Fibroblast of lung (primary cell): ENCODE measurements around the gene GABRB3. TPM values are rescaled to one million over a fixed set of nuclear protein-coding genes. Genes with fewer than 3 reads are reported as not detected.

ENCODE experiments used
- DNase-seq, 2 donors: peaks; one replicate each; pipeline versions ENCODE4 v3.0.0 to v3.0.0-alpha.2; 2010; ENCODE audit warnings: low read depth in 2 of 2
- H2AFZ ChIP-seq: 2 replicates; pipeline ENCODE4 v1.5.1; 2012; ENCODE audit warnings: low read length, control low read depth, inconsistent platforms
- H3K27ac ChIP-seq: 2 replicates; pipeline ENCODE4 v1.5.1; 2011; ENCODE audit warnings: low read length, control low read depth; ENCODE audit not compliant: insufficient read depth
- H3K27me3 ChIP-seq: 2 replicates; pipeline ENCODE4 v1.5.1; 2011; ENCODE audit warnings: mild to moderate bottlenecking, low read length; ENCODE audit not compliant: control insufficient read depth, insufficient read depth
- H3K36me3 ChIP-seq: 2 replicates; pipeline ENCODE4 v1.5.1; 2011; ENCODE audit warnings: low read length; ENCODE audit not compliant: control insufficient read depth, insufficient read depth
- H3K4me1 ChIP-seq: 2 replicates; pipeline ENCODE4 v1.5.1; 2011; ENCODE audit warnings: low read length; ENCODE audit not compliant: control insufficient read depth, insufficient read depth; ENCODE audit errors: extremely low read depth
- H3K4me2 ChIP-seq: 2 replicates; pipeline ENCODE4 v1.5.1; 2011; ENCODE audit warnings: low read length, control low read depth; ENCODE audit not compliant: insufficient read depth; ENCODE audit errors: extremely low read depth
- H3K4me3 ChIP-seq, 4 experiments: fragments of 200-600 bp in 1 of 4; sonication (generic) in 1 of 4; replicated peaks in 1 of 4; 2 replicates each; pipeline ENCODE4 v1.5.1; 2011 to 2016; ENCODE audit warnings: low read length in 4 of 4, low read depth in 3 of 4, mild to moderate bottlenecking in 3 of 4, control low read depth in 2 of 4, inconsistent platforms in 1 of 4, mixed read lengths in 1 of 4; ENCODE audit not compliant: insufficient read depth in 1 of 4; ENCODE audit errors: control extremely low read depth in 1 of 4
- H3K79me2 ChIP-seq: 2 replicates; pipeline ENCODE4 v1.5.1; 2012; ENCODE audit warnings: mild to moderate bottlenecking, low read length, inconsistent platforms; ENCODE audit not compliant: control insufficient read depth, insufficient read depth
- H3K9ac ChIP-seq: 2 replicates; pipeline ENCODE4 v1.5.1; 2011; ENCODE audit warnings: mild to moderate bottlenecking, low read length, control low read depth; ENCODE audit not compliant: insufficient read depth
- H3K9me3 ChIP-seq: 2 replicates; pipeline ENCODE4 v1.5.1; 2012; ENCODE audit warnings: low read depth, low read length; ENCODE audit not compliant: control insufficient read depth, insufficient read depth
- H4K20me1 ChIP-seq: 2 replicates; pipeline ENCODE4 v1.5.1; 2011; ENCODE audit warnings: low read length; ENCODE audit not compliant: control insufficient read depth, insufficient read depth; ENCODE audit errors: extremely low read depth
- EZH2 ChIP-seq: IDR thresholded peaks from 2 replicates; pipeline ENCODE4 v1.5.1; 2012; ENCODE audit warnings: low read length, control low read depth, mild to moderate bottlenecking; ENCODE audit errors: missing control alignments
- polyA plus RNA-seq, 2 donors: library from polyadenylated mRNA; depleted of rRNA in 1 of 2; stranded (reverse) in 1 of 2; unstranded in 1 of 2; fragments of >200 nt; gene quantifications; 2 replicates each; pipeline ENCODE4 v1.2.1, GENCODE V29; 2011 to 2012; ENCODE audit warnings: missing spikeins in 1 of 2
- total RNA-seq: library from RNA; depleted of rRNA; stranded (reverse); fragments of >200 nt; gene quantifications from 2 replicates; pipeline ENCODE4 v1.2.1, GENCODE V29; 2014
- TF ChIP-seq, protein P1 (sequence below), 2 donors: IDR thresholded peaks in 1 of 2; conservative IDR thresholded peaks in 1 of 2; 1 replicate in 1 of 2; 2 replicates in 1 of 2; pipeline ENCODE4 v1.5.1; 2011 to 2012; ENCODE audit warnings: low read length in 2 of 2, control low read depth in 1 of 2, inconsistent platforms in 1 of 2, low read depth in 1 of 2, mild to moderate bottlenecking in 1 of 2

Gene GABRB3
- total and polyA plus RNA-seq, 2 donors (not counting 1 experiment from before 2014, with no cell fraction given) = 1.1 to 1.5 TPM

GRCh38 chr15:26628071-26628470 is 144.8 kb downstream of the GABRB3 start:
- no peaks in the 10 kb centered on the region for H3K79me2 ChIP-seq
- no peaks in the 10 kb centered on the region for H4K20me1 ChIP-seq
- no peak overlapping the region for H2AFZ ChIP-seq
- H3K4me1 ChIP-seq = no peaks in the 10 kb centered on the region
- no peak overlapping the region for H3K4me2 ChIP-seq
- no peak for DNase-seq
- H3K27me3 ChIP-seq = no peaks in the 10 kb centered on the region
- peak overlapping the region in 1 of 4 experiments; percentile 47 for H3K4me3 ChIP-seq
- TF ChIP-seq, protein P1, sequence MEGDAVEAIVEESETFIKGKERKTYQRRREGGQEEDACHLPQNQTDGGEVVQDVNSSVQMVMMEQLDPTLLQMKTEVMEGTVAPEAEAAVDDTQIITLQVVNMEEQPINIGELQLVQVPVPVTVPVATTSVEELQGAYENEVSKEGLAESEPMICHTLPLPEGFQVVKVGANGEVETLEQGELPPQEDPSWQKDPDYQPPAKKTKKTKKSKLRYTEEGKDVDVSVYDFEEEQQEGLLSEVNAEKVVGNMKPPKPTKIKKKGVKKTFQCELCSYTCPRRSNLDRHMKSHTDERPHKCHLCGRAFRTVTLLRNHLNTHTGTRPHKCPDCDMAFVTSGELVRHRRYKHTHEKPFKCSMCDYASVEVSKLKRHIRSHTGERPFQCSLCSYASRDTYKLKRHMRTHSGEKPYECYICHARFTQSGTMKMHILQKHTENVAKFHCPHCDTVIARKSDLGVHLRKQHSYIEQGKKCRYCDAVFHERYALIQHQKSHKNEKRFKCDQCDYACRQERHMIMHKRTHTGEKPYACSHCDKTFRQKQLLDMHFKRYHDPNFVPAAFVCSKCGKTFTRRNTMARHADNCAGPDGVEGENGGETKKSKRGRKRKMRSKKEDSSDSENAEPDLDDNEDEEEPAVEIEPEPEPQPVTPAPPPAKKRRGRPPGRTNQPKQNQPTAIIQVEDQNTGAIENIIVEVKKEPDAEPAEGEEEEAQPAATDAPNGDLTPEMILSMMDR (conservative IDR thresholded peaks at IDR 0.05 in 1 of 2, IDR thresholded peaks at IDR 0.05 in 1 of 2; ENCODE audit: low read depth in 1 of 2, low read length in 2 of 2) = no peak
- no peak for TF ChIP-seq EZH2
- H3K27ac ChIP-seq = no peak overlapping the region
- H3K9me3 ChIP-seq = no peaks in the 10 kb centered on the region
- H3K9ac ChIP-seq = no peak overlapping the region
- no peaks in the 10 kb centered on the region for H3K36me3 ChIP-seq

DNA sequence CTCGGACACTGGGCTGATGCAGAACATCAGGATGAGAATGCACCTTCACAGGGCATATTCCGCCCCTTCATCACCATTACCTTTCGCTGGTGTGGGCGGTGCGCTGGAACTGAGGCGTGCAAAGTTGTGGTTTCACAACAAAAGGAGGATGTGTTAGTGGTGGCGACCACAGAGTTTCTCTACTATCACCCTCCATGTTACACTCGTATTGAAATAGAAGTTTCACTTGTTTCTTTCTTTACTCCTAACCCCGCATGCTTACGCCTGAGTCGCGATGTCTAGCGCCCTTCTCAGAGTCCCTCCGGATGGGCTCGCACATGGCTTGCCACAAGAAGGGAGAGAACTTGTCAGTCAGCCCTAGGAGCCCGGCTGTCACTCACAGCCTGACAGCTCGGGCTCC is 148.7 kb downstream of the GABRB3 start:
- no peaks in the 10 kb centered on the region for H3K79me2 ChIP-seq
- TF ChIP-seq, protein P1 (conservative IDR thresholded peaks at IDR 0.05 in 1 of 2, IDR thresholded peaks at IDR 0.05 in 1 of 2; ENCODE audit: low read depth in 1 of 2, low read length in 2 of 2) = no peak
- TF ChIP-seq EZH2 = no peak
- no peak overlapping the region for H2AFZ ChIP-seq
- H3K36me3 ChIP-seq = no peaks in the 10 kb centered on the region
- H3K4me2 ChIP-seq = no peak overlapping the region
- no peaks in the 10 kb centered on the region for H3K9me3 ChIP-seq
- H3K4me1 ChIP-seq = no peaks in the 10 kb centered on the region
- no peak overlapping the region for H3K4me3 ChIP-seq
- no peak for DNase-seq
- no peak overlapping the region for H3K27ac ChIP-seq
- H3K27me3 ChIP-seq = no peaks in the 10 kb centered on the region
- no peaks in the 10 kb centered on the region for H4K20me1 ChIP-seq
- H3K9ac ChIP-seq = no peak overlapping the region

- Histone ChIP-seq H3K9me3 (no peaks in the 10 kb centered on the region), H3K27me3 (no peaks in the 10 kb centered on the region)
Observed at GRCh38 chr15:26623071-26623470, 149.8 kb downstream of the GABRB3 start.

More at GRCh38 chr15:26623071-26623470, 149.8 kb downstream of the GABRB3 start:
- Histone ChIP-seq H3K9ac (no peak overlapping the region), H4K20me1 (no peaks in the 10 kb centered on the region), H3K4me3 (no peak overlapping the region), H3K4me1 (no peaks in the 10 kb centered on the region), H3K27ac (no peak overlapping the region), H3K36me3 (no peaks in the 10 kb centered on the region), H3K4me2 (no peak overlapping the region), H2AFZ (no peak overlapping the region), H3K79me2 (no peaks in the 10 kb centered on the region)
- DNase-seq = no peak
- TF ChIP-seq, protein P1 (conservative IDR thresholded peaks at IDR 0.05 in 1 of 2, IDR thresholded peaks at IDR 0.05 in 1 of 2; ENCODE audit: low read depth in 1 of 2, low read length in 2 of 2) = no peak
- TF ChIP-seq EZH2 = no peak
